ENCODE measurements around the gene MOCS1.

- TF ChIP-seq KLF9 (tag by site-specific recombination; IDR thresholded peaks at IDR 0.05; ENCODE audit: low read depth) (no peak), ZNF184 (tag by site-specific recombination; IDR thresholded peaks at IDR 0.05) (no peak), ZNF335 (tag by site-specific recombination; conservative IDR thresholded peaks at IDR 0.05) (no peak), ZNF311 (tag by site-specific recombination; IDR thresholded peaks at IDR 0.05; ENCODE audit: borderline replicate concordance) (no peak), ZNF239 (tag by site-specific recombination; IDR thresholded peaks at IDR 0.05) (no peak), YY1 (tag by site-specific recombination; IDR thresholded peaks at IDR 0.05) (no peak), REST (tag by site-specific recombination; IDR thresholded peaks at IDR 0.05) (no peak), ZBTB21 (tag by site-specific recombination; IDR thresholded peaks at IDR 0.05) (no peak), MEIS1 (CRISPR knock-in tag; IDR thresholded peaks at IDR 0.05; ENCODE audit: borderline replicate concordance) (no peak), ZNF140 (tag by site-specific recombination; IDR thresholded peaks at IDR 0.05) (no peak), ZNF548 (tag by site-specific recombination; IDR thresholded peaks at IDR 0.05) (no peak)
- TF ChIP-seq, protein P1, sequence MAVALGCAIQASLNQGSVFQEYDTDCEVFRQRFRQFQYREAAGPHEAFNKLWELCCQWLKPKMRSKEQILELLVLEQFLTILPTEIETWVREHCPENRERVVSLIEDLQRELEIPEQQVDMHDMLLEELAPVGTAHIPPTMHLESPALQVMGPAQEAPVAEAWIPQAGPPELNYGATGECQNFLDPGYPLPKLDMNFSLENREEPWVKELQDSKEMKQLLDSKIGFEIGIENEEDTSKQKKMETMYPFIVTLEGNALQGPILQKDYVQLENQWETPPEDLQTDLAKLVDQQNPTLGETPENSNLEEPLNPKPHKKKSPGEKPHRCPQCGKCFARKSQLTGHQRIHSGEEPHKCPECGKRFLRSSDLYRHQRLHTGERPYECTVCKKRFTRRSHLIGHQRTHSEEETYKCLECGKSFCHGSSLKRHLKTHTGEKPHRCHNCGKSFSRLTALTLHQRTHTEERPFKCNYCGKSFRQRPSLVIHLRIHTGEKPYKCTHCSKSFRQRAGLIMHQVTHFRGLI (tag by site-specific recombination; IDR thresholded peaks at IDR 0.05): no peak
- TF ChIP-seq, protein P2, sequence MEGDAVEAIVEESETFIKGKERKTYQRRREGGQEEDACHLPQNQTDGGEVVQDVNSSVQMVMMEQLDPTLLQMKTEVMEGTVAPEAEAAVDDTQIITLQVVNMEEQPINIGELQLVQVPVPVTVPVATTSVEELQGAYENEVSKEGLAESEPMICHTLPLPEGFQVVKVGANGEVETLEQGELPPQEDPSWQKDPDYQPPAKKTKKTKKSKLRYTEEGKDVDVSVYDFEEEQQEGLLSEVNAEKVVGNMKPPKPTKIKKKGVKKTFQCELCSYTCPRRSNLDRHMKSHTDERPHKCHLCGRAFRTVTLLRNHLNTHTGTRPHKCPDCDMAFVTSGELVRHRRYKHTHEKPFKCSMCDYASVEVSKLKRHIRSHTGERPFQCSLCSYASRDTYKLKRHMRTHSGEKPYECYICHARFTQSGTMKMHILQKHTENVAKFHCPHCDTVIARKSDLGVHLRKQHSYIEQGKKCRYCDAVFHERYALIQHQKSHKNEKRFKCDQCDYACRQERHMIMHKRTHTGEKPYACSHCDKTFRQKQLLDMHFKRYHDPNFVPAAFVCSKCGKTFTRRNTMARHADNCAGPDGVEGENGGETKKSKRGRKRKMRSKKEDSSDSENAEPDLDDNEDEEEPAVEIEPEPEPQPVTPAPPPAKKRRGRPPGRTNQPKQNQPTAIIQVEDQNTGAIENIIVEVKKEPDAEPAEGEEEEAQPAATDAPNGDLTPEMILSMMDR (tag by site-specific recombination; IDR thresholded peaks at IDR 0.05): no peak
Observed at GRCh38 chr6:39938773-39939654, 4.8 kb upstream of the MOCS1 start.
